HG02970 (cell line): ENCODE measurements around the gene RBM6.
"Not testable (repeated sequence)": the region's sequence is repeated elsewhere in the genome, so short reads cannot be mapped to it uniquely, and the experiment has no call there.

Source experiments
- ATAC-seq: cut with Tn5 transposase; IDR thresholded peaks from one replicate; pipeline ENCODE4 v1.9.1; 2021; ENCODE audit warnings: mild to moderate bottlenecking, moderate library complexity, moderate number of reproducible peaks; ENCODE audit not compliant: unreplicated experiment, low FRiP score

The RBM6 gene

GRCh38 chr3:49912881-49913281 is 27.1 kb upstream of the RBM6 start:
- ATAC-seq, result no peak

- no peak for ATAC-seq
Measured at GRCh38 chr3:49914906-49915305, 25.0 kb upstream of the RBM6 start.

- ATAC-seq, result no peak
Measured at GRCh38 chr3:49916686-49917085, 23.3 kb upstream of the RBM6 start.

GRCh38 chr3:49917806-49918590 is 22.0 kb upstream of the RBM6 start:
- not testable (repeated sequence) for ATAC-seq

GRCh38 chr3:49924683-49925082 is 15.3 kb upstream of the RBM6 start:
- ATAC-seq, result no peak

- ATAC-seq, result no peak
Measured at GRCh38 chr3:49925485-49925884, 14.5 kb upstream of the RBM6 start.

GRCh38 chr3:49926117-49926728 is 13.7 kb upstream of the RBM6 start:
- ATAC-seq, result no peak

GRCh38 chr3:49927798-49928197 is 12.2 kb upstream of the RBM6 start:
- ATAC-seq, result no peak

GRCh38 chr3:49928481-49929017 is 11.4 kb upstream of the RBM6 start:
- no peak for ATAC-seq

- ATAC-seq, result peak; percentile 69
Measured at GRCh38 chr3:49929291-49930167, 10.4 kb upstream of the RBM6 start, which contains the start of gene MON1A. TSS of gene MON1A (minus strand) at chr3:49929811. CDS start at chr3:49913346, 16,465 bp downstream.

- no peak for ATAC-seq
Measured at GRCh38 chr3:49930168-49930690, 9.7 kb upstream of the RBM6 start.

GRCh38 chr3:49930922-49931321 is 9.0 kb upstream of the RBM6 start:
- no peak for ATAC-seq

GRCh38 chr3:49932281-49932680 is 7.7 kb upstream of the RBM6 start:
- not testable (repeated sequence) for ATAC-seq

- ATAC-seq, result no peak
Measured at GRCh38 chr3:49937090-49937489, 2.9 kb upstream of the RBM6 start.

GRCh38 chr3:49940667-49941249 is 808 bp downstream of the RBM6 start:
- ATAC-seq, result peak; percentile 8

- ATAC-seq, result no peak
Measured at GRCh38 chr3:49942651-49943050, 2.7 kb downstream of the RBM6 start.

GRCh38 chr3:49952924-49953323 is 13.0 kb downstream of the RBM6 start:
- ATAC-seq, result no peak

GRCh38 chr3:49955636-49956035 is 15.7 kb downstream of the RBM6 start:
- no peak for ATAC-seq

GRCh38 chr3:49966233-49966942 is 26.4 kb downstream of the RBM6 start:
- ATAC-seq, result no peak

- no peak for ATAC-seq
Measured at GRCh38 chr3:49967291-49967690, 27.3 kb downstream of the RBM6 start.
